ENCODE data around the gene NRTN.

The NRTN gene

DNA sequence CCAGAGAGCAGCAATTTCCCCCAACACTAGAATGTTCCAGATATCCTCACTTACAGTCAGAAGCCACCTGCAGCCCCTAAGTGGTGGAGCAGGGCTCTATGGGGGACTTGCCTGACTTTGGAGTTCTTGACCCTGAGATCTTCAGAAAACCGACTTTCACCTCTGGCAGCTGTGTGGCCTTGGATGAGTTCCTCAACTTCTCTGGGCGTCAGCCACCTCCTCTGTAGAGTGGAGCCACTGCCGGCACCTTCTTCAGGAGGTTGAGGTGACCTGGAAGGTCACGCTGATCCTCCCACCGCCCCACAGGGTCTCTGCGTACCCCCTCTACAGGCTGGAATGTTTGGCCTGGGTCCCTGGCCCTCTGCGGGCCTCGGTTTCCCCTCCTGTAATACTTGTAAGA lies 72.6 kb downstream of the NRTN start:
- TF ChIP-seq, protein P1, sequence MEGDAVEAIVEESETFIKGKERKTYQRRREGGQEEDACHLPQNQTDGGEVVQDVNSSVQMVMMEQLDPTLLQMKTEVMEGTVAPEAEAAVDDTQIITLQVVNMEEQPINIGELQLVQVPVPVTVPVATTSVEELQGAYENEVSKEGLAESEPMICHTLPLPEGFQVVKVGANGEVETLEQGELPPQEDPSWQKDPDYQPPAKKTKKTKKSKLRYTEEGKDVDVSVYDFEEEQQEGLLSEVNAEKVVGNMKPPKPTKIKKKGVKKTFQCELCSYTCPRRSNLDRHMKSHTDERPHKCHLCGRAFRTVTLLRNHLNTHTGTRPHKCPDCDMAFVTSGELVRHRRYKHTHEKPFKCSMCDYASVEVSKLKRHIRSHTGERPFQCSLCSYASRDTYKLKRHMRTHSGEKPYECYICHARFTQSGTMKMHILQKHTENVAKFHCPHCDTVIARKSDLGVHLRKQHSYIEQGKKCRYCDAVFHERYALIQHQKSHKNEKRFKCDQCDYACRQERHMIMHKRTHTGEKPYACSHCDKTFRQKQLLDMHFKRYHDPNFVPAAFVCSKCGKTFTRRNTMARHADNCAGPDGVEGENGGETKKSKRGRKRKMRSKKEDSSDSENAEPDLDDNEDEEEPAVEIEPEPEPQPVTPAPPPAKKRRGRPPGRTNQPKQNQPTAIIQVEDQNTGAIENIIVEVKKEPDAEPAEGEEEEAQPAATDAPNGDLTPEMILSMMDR (IDR thresholded peaks at IDR 0.05; ENCODE audit: insufficient read depth, low read depth, low read length, missing control alignments) = no peak
- DNase-seq (ENCODE audit: low read depth) = no peak
- H3K4me3 ChIP-seq (ENCODE audit: low read length) = no peak overlapping the region

DNA sequence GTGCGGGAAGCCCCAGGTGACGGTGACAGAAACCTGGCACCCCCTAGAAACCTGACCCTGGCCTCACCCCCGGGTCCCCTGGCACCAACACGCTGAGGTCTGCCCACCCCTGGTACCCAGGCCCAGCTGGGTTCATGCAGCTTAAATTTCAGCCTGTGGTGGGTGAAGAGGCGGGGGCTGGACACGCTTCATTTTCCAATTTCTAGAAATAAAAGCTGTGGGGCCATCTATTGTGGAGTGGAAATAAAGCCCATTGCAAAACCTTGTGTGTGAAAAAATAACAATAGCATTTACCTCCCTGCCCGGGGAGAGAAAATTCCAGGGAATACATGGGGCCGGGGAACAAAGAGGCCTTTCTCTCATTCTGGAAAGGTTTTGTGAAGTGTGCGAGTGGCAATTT lies 73.0 kb downstream of the NRTN start:
- DNase-seq (ENCODE audit: low read depth) = no peak
- H3K4me3 ChIP-seq (ENCODE audit: low read length) = no peak overlapping the region
- TF ChIP-seq, protein P1 (IDR thresholded peaks at IDR 0.05; ENCODE audit: insufficient read depth, low read depth, low read length, missing control alignments) = no peak
